ENCODE results near the gene MMP23B. TPM values are rescaled to one million over a fixed set of nuclear protein-coding genes. Genes with fewer than 3 reads are reported as not detected.
"Not testable (repeated sequence)": the region's sequence is repeated elsewhere in the genome, so short reads cannot be mapped to it uniquely, and the experiment has no call there.

Gene MMP23B
- polyA plus RNA-seq, 3 donors, result 0.21 to 1.5 (median 0.24) TPM

GRCh38 chr1:1630191-1630964 is 1.6 kb upstream of the MMP23B start:
- H3K27ac ChIP-seq (ENCODE audit: low read depth in 1 of 2, low read length in 2 of 2), result no peak overlapping the region
- DNase-seq, result peak; percentile 69 to 81 (median 77)
- intact Hi-C loops (cut with micrococcal nuclease), result no loop called here
- no peak for TF ChIP-seq CTCF (IDR thresholded peaks at IDR 0.05)
- H3K27me3 Mint-ChIP-seq (ENCODE audit: low read depth in 3 of 3), result peaks cover 12 to 44% (median 22%) of the 10 kb centered on the region in 3 donors
- H3K4me3 ChIP-seq (replicated peaks in 1 of 3; ENCODE audit: low read depth in 2 of 3, low read length in 3 of 3), result no peak overlapping the region
- peak overlapping the region; percentile 52 to 89 for H3K4me3 Mint-ChIP-seq
- peaks cover 0 to 11% (median 3%) of the 10 kb centered on the region in 7 donors for H3K9me3 Mint-ChIP-seq
- H3K36me3 Mint-ChIP-seq, result peaks cover 5 to 9% of the 10 kb centered on the region in 2 donors
- no peak overlapping the region for H3K27ac Mint-ChIP-seq
- peaks cover 2% of the 10 kb centered on the region for H3K4me1 Mint-ChIP-seq
- no peaks in the 10 kb centered on the region for H3K79me2 ChIP-seq (ENCODE audit: insufficient read depth, low read length)
- no peaks in the 10 kb centered on the region for H3K9me3 ChIP-seq (replicated peaks in 1 of 2; ENCODE audit: control insufficient read depth in 1 of 2, insufficient read depth in 1 of 2, low read length in 2 of 2)
- H3K4me2 ChIP-seq (replicated peaks; ENCODE audit: extremely low read depth, low read length, poor library complexity, severe bottlenecking), result peak overlapping the region; percentile 34
- H3K4me1 ChIP-seq (ENCODE audit: control insufficient read depth in 1 of 2, insufficient read depth in 2 of 2, low read length in 2 of 2), result peaks cover 3 to 9% of the 10 kb centered on the region in 2 donors
- H3K27me3 ChIP-seq (ENCODE audit: control insufficient read depth in 2 of 2, insufficient read depth in 2 of 2, low read length in 2 of 2), result peaks cover 11 to 30% of the 10 kb centered on the region in 2 donors
- WGBS (ENCODE audit: insufficient coverage), result 1% methylated on average over 56 of the region's 81 CpGs
- H2AFZ ChIP-seq (ENCODE audit: insufficient read depth, low read depth, low read length, poor library complexity, severe bottlenecking), result peak overlapping the region; percentile 17
- peak overlapping the region; percentile 4 for H3K9ac ChIP-seq (ENCODE audit: insufficient read depth, low read length, poor library complexity, severe bottlenecking)
- H4K20me1 ChIP-seq (ENCODE audit: insufficient read depth, low read length), result no peaks in the 10 kb centered on the region
- no peaks in the 10 kb centered on the region for H3K36me3 ChIP-seq (replicated peaks in 1 of 2; ENCODE audit: control insufficient read depth in 1 of 2, insufficient read depth in 2 of 2, low read length in 2 of 2)

- H3K27me3 Mint-ChIP-seq (ENCODE audit: low read depth in 3 of 3), result peaks cover 12 to 44% (median 22%) of the 10 kb centered on the region in 3 donors
- peaks cover 3 to 9% of the 10 kb centered on the region in 2 donors for H3K4me1 ChIP-seq (ENCODE audit: control insufficient read depth in 1 of 2, insufficient read depth in 2 of 2, low read length in 2 of 2)
- H2AFZ ChIP-seq (ENCODE audit: insufficient read depth, low read depth, low read length, poor library complexity, severe bottlenecking), result no peak overlapping the region
- H3K9me3 Mint-ChIP-seq, result peaks cover 0 to 11% (median 3%) of the 10 kb centered on the region in 7 donors
- intact Hi-C loops (cut with micrococcal nuclease), result no loop called here
- H3K9ac ChIP-seq (ENCODE audit: insufficient read depth, low read length, poor library complexity, severe bottlenecking), result peak overlapping the region; percentile 4
- no peak for DNase-seq
- no peak overlapping the region for H3K27ac Mint-ChIP-seq
- H3K36me3 Mint-ChIP-seq, result peaks cover 6 to 12% of the 10 kb centered on the region in 2 donors
- no peak for TF ChIP-seq CTCF (IDR thresholded peaks at IDR 0.05)
- H3K4me3 ChIP-seq (replicated peaks in 1 of 3; ENCODE audit: low read depth in 2 of 3, low read length in 3 of 3), result no peak overlapping the region
- no peaks in the 10 kb centered on the region for H3K9me3 ChIP-seq (replicated peaks in 1 of 2; ENCODE audit: control insufficient read depth in 1 of 2, insufficient read depth in 1 of 2, low read length in 2 of 2)
- no peak overlapping the region for H3K4me2 ChIP-seq (replicated peaks; ENCODE audit: extremely low read depth, low read length, poor library complexity, severe bottlenecking)
- peaks cover 0 to under 1% of the 10 kb centered on the region in 2 donors for H3K36me3 ChIP-seq (replicated peaks in 1 of 2; ENCODE audit: control insufficient read depth in 1 of 2, insufficient read depth in 2 of 2, low read length in 2 of 2)
- H3K4me3 Mint-ChIP-seq, result peak overlapping the region in 1 of 2 donors; percentile 67
- no peaks in the 10 kb centered on the region for H4K20me1 ChIP-seq (ENCODE audit: insufficient read depth, low read length)
- H3K27me3 ChIP-seq (ENCODE audit: control insufficient read depth in 2 of 2, insufficient read depth in 2 of 2, low read length in 2 of 2), result peaks cover 11 to 30% of the 10 kb centered on the region in 2 donors
- 12% methylated on average over 63 of the region's 79 CpGs for WGBS (ENCODE audit: insufficient coverage)
- H3K27ac ChIP-seq (ENCODE audit: low read depth in 1 of 2, low read length in 2 of 2), result no peak overlapping the region
- H3K79me2 ChIP-seq (ENCODE audit: insufficient read depth, low read length), result no peaks in the 10 kb centered on the region
- peaks cover 2% of the 10 kb centered on the region for H3K4me1 Mint-ChIP-seq
Observed at GRCh38 chr1:1630965-1631781, 800 bp upstream of the MMP23B start.

GRCh38 chr1:1633409-1633808 is 1.4 kb downstream of the MMP23B start:
- Mint-ChIP-seq H3K36me3 (peaks cover 16 to 23% of the 10 kb centered on the region in 2 donors), H3K9me3 (peaks cover 0 to 11% (median 3%) of the 10 kb centered on the region in 7 donors), H3K27me3 (ENCODE audit: low read depth in 3 of 3) (peaks cover 12 to 40% (median 22%) of the 10 kb centered on the region in 3 donors)
- H3K4me3 ChIP-seq (replicated peaks in 1 of 3; ENCODE audit: low read depth in 2 of 3, low read length in 3 of 3); H3K4me1 ChIP-seq (ENCODE audit: control insufficient read depth in 1 of 2, insufficient read depth in 2 of 2, low read length in 2 of 2); H3K4me3 Mint-ChIP-seq; H3K9me3 ChIP-seq (replicated peaks in 1 of 2; ENCODE audit: control insufficient read depth in 1 of 2, insufficient read depth in 1 of 2, low read length in 2 of 2); H3K79me2 ChIP-seq (ENCODE audit: insufficient read depth, low read length); H3K27ac Mint-ChIP-seq; H4K20me1 ChIP-seq (ENCODE audit: insufficient read depth, low read length); H3K9ac ChIP-seq (ENCODE audit: insufficient read depth, low read length, poor library complexity, severe bottlenecking); H2AFZ ChIP-seq (ENCODE audit: insufficient read depth, low read depth, low read length, poor library complexity, severe bottlenecking); H3K27ac ChIP-seq (ENCODE audit: low read depth in 1 of 2, low read length in 2 of 2); intact Hi-C loops (cut with micrococcal nuclease); H3K4me2 ChIP-seq (replicated peaks; ENCODE audit: extremely low read depth, low read length, poor library complexity, severe bottlenecking); DNase-seq; H3K4me1 Mint-ChIP-seq: not testable (repeated sequence)
- H3K27me3 ChIP-seq (ENCODE audit: control insufficient read depth in 2 of 2, insufficient read depth in 2 of 2, low read length in 2 of 2), result peaks cover 11 to 26% of the 10 kb centered on the region in 2 donors
- no CpG with 5 or more reads among the region's 35 CpGs for WGBS (ENCODE audit: insufficient coverage)
- peaks cover 13 to 15% of the 10 kb centered on the region in 2 donors for H3K36me3 ChIP-seq (replicated peaks in 1 of 2; ENCODE audit: control insufficient read depth in 1 of 2, insufficient read depth in 2 of 2, low read length in 2 of 2)

Measured in CD14-positive monocyte (primary cell).